ENCODE results near the gene LPAR5. TPM values are rescaled to one million over a fixed set of nuclear protein-coding genes. Genes with fewer than 3 reads are reported as not detected.

LPAR5 gene
- total and polyA plus RNA-seq, 2 experiments from 2014 or later: 0.32 to 0.38 TPM

DNA sequence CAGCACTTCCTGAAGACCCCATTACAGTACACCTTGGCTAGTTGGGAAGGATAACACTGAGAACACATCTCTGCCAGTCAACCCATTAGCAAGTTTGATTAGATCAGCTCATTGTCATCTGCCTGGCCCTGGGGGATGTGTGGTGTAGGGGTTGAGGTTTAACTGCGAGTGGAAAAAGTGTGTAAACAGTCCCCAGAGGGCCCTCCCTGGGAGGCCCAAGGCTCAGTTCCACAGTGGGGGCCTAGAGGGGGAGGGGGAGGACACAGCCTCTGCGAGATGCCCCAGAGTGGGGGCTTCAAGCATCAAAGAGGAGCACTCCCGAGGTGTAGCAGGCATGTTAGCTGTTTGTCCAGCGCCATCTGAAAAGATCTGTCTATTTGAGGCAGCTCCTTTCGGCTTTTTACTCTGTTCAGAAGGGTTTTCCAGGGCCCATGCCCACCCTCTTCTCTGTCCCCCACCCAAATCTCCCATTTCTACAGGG lies 344 bp downstream of the LPAR5 start (continued):
- TF ChIP-seq REST (IDR thresholded peaks at IDR 0.05; ENCODE audit: unreplicated experiment): no peak

- ATAC-seq: peak; percentile 8; the same call in 1 of the 3 replicates
- TF ChIP-seq REST (IDR thresholded peaks at IDR 0.05; ENCODE audit: unreplicated experiment) (no peak), STAT1 (IDR thresholded peaks at IDR 0.05; ENCODE audit: unreplicated experiment) (no peak), CTCF (conservative IDR thresholded peaks at IDR 0.05; ENCODE audit: low read depth in 2 of 2) (no peak), ZNF331 (CRISPR knock-in tag; IDR thresholded peaks at IDR 0.05; ENCODE audit: low read depth) (no peak), CREB1 (CRISPR knock-in tag; IDR thresholded peaks at IDR 0.05; ENCODE audit: low read depth) (no peak), EZH2phosphoT487 (IDR thresholded peaks at IDR 0.05; ENCODE audit: unreplicated experiment) (no peak), POLR2AphosphoS5 (IDR thresholded peaks at IDR 0.05; ENCODE audit: low read depth) (no peak), JUNB (IDR thresholded peaks at IDR 0.05; ENCODE audit: unreplicated experiment) (no peak), EZH2 (IDR thresholded peaks at IDR 0.05; ENCODE audit: low read depth, unreplicated experiment) (no peak), ZNF114 (CRISPR knock-in tag; IDR thresholded peaks at IDR 0.05) (no peak), NANOG (IDR thresholded peaks at IDR 0.05; ENCODE audit: borderline replicate concordance) (no peak)
- TF ChIP-seq, protein P1, sequence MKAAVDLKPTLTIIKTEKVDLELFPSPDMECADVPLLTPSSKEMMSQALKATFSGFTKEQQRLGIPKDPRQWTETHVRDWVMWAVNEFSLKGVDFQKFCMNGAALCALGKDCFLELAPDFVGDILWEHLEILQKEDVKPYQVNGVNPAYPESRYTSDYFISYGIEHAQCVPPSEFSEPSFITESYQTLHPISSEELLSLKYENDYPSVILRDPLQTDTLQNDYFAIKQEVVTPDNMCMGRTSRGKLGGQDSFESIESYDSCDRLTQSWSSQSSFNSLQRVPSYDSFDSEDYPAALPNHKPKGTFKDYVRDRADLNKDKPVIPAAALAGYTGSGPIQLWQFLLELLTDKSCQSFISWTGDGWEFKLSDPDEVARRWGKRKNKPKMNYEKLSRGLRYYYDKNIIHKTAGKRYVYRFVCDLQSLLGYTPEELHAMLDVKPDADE (IDR thresholded peaks at IDR 0.05): no peak
Observed at GRCh38 chr12:6632026-6632983, 3.5 kb downstream of the LPAR5 start.

More at GRCh38 chr12:6632026-6632983, 3.5 kb downstream of the LPAR5 start:
- Histone ChIP-seq H2AFZ (peak overlapping the region; percentile 90), H3K79me2 (replicated peaks; ENCODE audit: insufficient read depth) (no peaks in the 10 kb centered on the region), H3F3A (replicated peaks; ENCODE audit: low read depth) (0 out of 2 replicates have a peak, but pooled peaks cover 3% of the 10 kb centered on the region), H3K9me2 (ENCODE audit: insufficient read depth) (no peaks in the 10 kb centered on the region), H3K4me3 (no peak overlapping the region), H4K20me1 (replicated peaks; ENCODE audit: insufficient read depth) (no peaks in the 10 kb centered on the region), H3K27ac (ENCODE audit: low read depth) (no peak overlapping the region), H3K4me2 (no peak overlapping the region), H3K4me1 (ENCODE audit: insufficient read depth) (no peaks in the 10 kb centered on the region), H3K27me3 (ENCODE audit: insufficient read depth) (no peaks in the 10 kb centered on the region), H3K36me3 (ENCODE audit: insufficient read depth) (no peaks in the 10 kb centered on the region)
- no peak for DNase-seq (ENCODE audit: low spot score)
- Mint-ChIP-seq H3K27ac (no peak overlapping the region), H3K4me1 (peaks cover 22% of the 10 kb centered on the region), H3K9me3 (no peaks in the 10 kb centered on the region), H3K36me3 (ENCODE audit: low read depth) (no peaks in the 10 kb centered on the region), H3K4me3 (no peak overlapping the region; the same call in 2 of the 3 replicates), H3K27me3 (ENCODE audit: insufficient read depth, low read depth, poor library complexity) (peaks cover 15% of the 10 kb centered on the region)
